Endothelial cell of umbilical vein (primary cell): ENCODE results near the gene CALML5. TPM values are rescaled to one million over a fixed set of nuclear protein-coding genes. Genes with fewer than 3 reads are reported as not detected.

Source experiments
- BruUV-seq: library from RNA; stranded (reverse); fragments of 400-500 nt; replicated peaks from 2 replicates; lab custom pipeline; 2021; lab: Mats Ljungman, UMichigan
- CTCF ChIA-PET: fragments of 300-600, 350-600 bp; sonication (Branson Sonifier 250); formaldehyde crosslinking; loops from one replicate; lab custom pipeline; 2021; ENCODE audit warnings: antibody characterized with exemption, inconsistent platforms; lab: Charles Lee
- POLR2A ChIA-PET: fragments of 300-600, 350-600 bp; sonication (Branson Sonifier 250); formaldehyde crosslinking; loops from one replicate; lab custom pipeline; 2021; ENCODE audit warnings: antibody characterized with exemption, inconsistent platforms; lab: Charles Lee
- DNase-seq: peaks from one replicate; pipeline ENCODE4 v3.0.0-alpha.2; 2011; ENCODE audit warnings: low read depth, low spot score
- FAIRE-seq: peaks from 2 replicates; lab custom pipeline; 2011; peaks lifted over from hg19 to GRCh38; lab: Jason Lieb, UNC
- H2AFZ ChIP-seq: 2 replicates; pipeline ENCODE4 v1.6.0; 2012; ENCODE audit warnings: low read depth, low read length, control low read depth, inconsistent platforms
- H3K27ac ChIP-seq: 2 replicates; pipeline ENCODE4 v1.5.1; 2011; ENCODE audit warnings: low read depth, mild to moderate bottlenecking, control low read depth, low read length, moderate library complexity; ENCODE audit not compliant: insufficient read depth
- H3K27me3 ChIP-seq, 2 experiments: 2 replicates each; pipeline versions ENCODE4 v1.6.0 to v1.6.1; 2011; ENCODE audit warnings: low read length in 2 of 2, mixed read lengths in 1 of 2; ENCODE audit not compliant: control insufficient read depth in 2 of 2, insufficient read depth in 2 of 2
- H3K36me3 ChIP-seq, 2 experiments: 2 replicates in 1 of 2; 3 replicates in 1 of 2; pipeline ENCODE4 v1.5.1; 2011; ENCODE audit warnings: low read length in 2 of 2, mild to moderate bottlenecking in 1 of 2, moderate library complexity in 1 of 2; ENCODE audit not compliant: control insufficient read depth in 2 of 2, insufficient read depth in 2 of 2; ENCODE audit errors: extremely low read depth in 1 of 2
- H3K4me1 ChIP-seq: 3 replicates; pipeline ENCODE4 v1.5.1; 2011; ENCODE audit warnings: mild to moderate bottlenecking, low read length; ENCODE audit not compliant: control insufficient read depth, insufficient read depth; ENCODE audit errors: extremely low read depth
- H3K4me2 ChIP-seq: 2 replicates; pipeline ENCODE4 v1.6.1; 2011; ENCODE audit warnings: low read length, control low read depth, mixed read lengths; ENCODE audit not compliant: insufficient read depth
- H3K4me3 ChIP-seq, 3 experiments: fragments of 200-600 bp in 1 of 3; sonication (generic), shearing (Covaris generic) in 1 of 3; replicated peaks in 1 of 3; 2 replicates each; pipeline ENCODE4 v1.5.1; 2011 to 2016; ENCODE audit warnings: control low read depth in 3 of 3, low read length in 3 of 3, mild to moderate bottlenecking in 2 of 3, inconsistent platforms in 1 of 3, low read depth in 1 of 3, moderate library complexity in 1 of 3; ENCODE audit not compliant: insufficient read depth in 1 of 3
- H3K79me2 ChIP-seq: 2 replicates; pipeline ENCODE4 v1.6.0; 2012; ENCODE audit warnings: low read length, inconsistent platforms; ENCODE audit not compliant: control insufficient read depth, insufficient read depth
- H3K9ac ChIP-seq: replicated peaks from 2 replicates; pipeline ENCODE3; 2011; ENCODE audit warnings: low read length, control low read depth; ENCODE audit not compliant: insufficient read depth; ENCODE audit errors: extremely low read depth
- H3K9me1 ChIP-seq: replicated peaks from 3 replicates; pipeline ENCODE4 v1.6.0; 2011; ENCODE audit warnings: mild to moderate bottlenecking, low read length; ENCODE audit not compliant: control insufficient read depth, insufficient read depth; ENCODE audit errors: extremely low read depth
- H3K9me3 ChIP-seq: replicated peaks from 2 replicates; pipeline ENCODE4 v1.5.1; 2012; ENCODE audit warnings: low read length, inconsistent platforms; ENCODE audit not compliant: control insufficient read depth, insufficient read depth
- H4K20me1 ChIP-seq: replicated peaks from 2 replicates; pipeline ENCODE3; 2011; ENCODE audit warnings: mild to moderate bottlenecking, low read length; ENCODE audit not compliant: control insufficient read depth, insufficient read depth; ENCODE audit errors: extremely low read depth
- CTCF ChIP-seq, 2 donors: IDR thresholded peaks; 1 replicate in 1 of 2; 2 replicates in 1 of 2; pipeline ENCODE4 v1.5.1; 2011; ENCODE audit warnings: low read length in 2 of 2, mild to moderate bottlenecking in 2 of 2, moderate library complexity in 2 of 2, control low read depth in 1 of 2, inconsistent platforms in 1 of 2, low read depth in 1 of 2; ENCODE audit not compliant: insufficient read depth in 1 of 2; ENCODE audit errors: extremely low read depth in 1 of 2
- EZH2 ChIP-seq: IDR thresholded peaks from 2 replicates; pipeline ENCODE4 v1.6.1; 2012; ENCODE audit warnings: borderline replicate concordance, low read depth, mild to moderate bottlenecking, moderate library complexity, low read length, inconsistent platforms; ENCODE audit not compliant: severe bottlenecking
- FOS ChIP-seq: IDR thresholded peaks from 2 replicates; pipeline ENCODE4 v1.6.1; 2011; ENCODE audit warnings: mild to moderate bottlenecking, low read length, moderate library complexity, borderline replicate concordance; ENCODE audit not compliant: insufficient read depth
- GATA2 ChIP-seq: IDR thresholded peaks from 2 replicates; pipeline ENCODE4 v1.7.0; 2011; ENCODE audit warnings: low read depth, mild to moderate bottlenecking, moderate library complexity, mixed read lengths, low read length; ENCODE audit not compliant: insufficient read length, insufficient read depth
- JUN ChIP-seq: IDR thresholded peaks from 2 replicates; pipeline ENCODE4 v1.6.1; 2011; ENCODE audit warnings: borderline replicate concordance, low read depth; ENCODE audit not compliant: insufficient read length, insufficient read depth
- MAX ChIP-seq: IDR thresholded peaks from 2 replicates; pipeline ENCODE4 v1.6.1; 2011; ENCODE audit not compliant: insufficient read depth, insufficient read length
- MYC ChIP-seq: IDR thresholded peaks from one replicate; pipeline ENCODE4 v1.6.1; 2011; ENCODE audit warnings: mild to moderate bottlenecking, low read depth, low read length
- POLR2A ChIP-seq: IDR thresholded peaks from 2 replicates; pipeline ENCODE4 v1.6.1; 2012; ENCODE audit warnings: low read depth, mild to moderate bottlenecking, control low read depth, low read length
- POLR2AphosphoS5 ChIP-seq: IDR thresholded peaks from 2 replicates; pipeline ENCODE4 v1.6.1; 2012; ENCODE audit warnings: low read depth, mild to moderate bottlenecking, control low read depth, low read length, moderate library complexity; ENCODE audit not compliant: insufficient read depth
- dilution Hi-C: fragments of 300-500 bp; cut with MboI; formaldehyde crosslinking; loops from one replicate; pipeline ENCODE4 v1.15.0; 2019; ENCODE audit warnings: low sequenced_read_pairs; ENCODE audit not compliant: extremely low pct_ligation_motif_present
- intact Hi-C: fragments of 100-400 bp; cut with micrococcal nuclease; formaldehyde crosslinking; loops from one replicate; pipeline ENCODE4 v1.10.0; 2022
- polyA plus RNA-seq, 4 experiments: library from polyadenylated mRNA; depleted of rRNA in 3 of 4; stranded (reverse) in 3 of 4; unstranded in 1 of 4; fragments of >200 nt; gene quantifications; 2 replicates each; pipeline versions ENCODE4 v1.2.1 to v1.2.3, GENCODE V29; 2011 to 2012; ENCODE audit warnings: missing spikeins in 1 of 4
- total RNA-seq: library from RNA; stranded (reverse); gene quantifications from 2 replicates; pipeline ENCODE4 v1.2.3, GENCODE V29; 2021

The CALML5 gene
- total and polyA plus RNA-seq, 2 donors (not counting 3 experiments of a cell fraction or from before 2014, with no cell fraction given): not detected

- Histone ChIP-seq H2AFZ (no peak overlapping the region), H3K4me2 (no peak overlapping the region), H4K20me1 (no peaks in the 10 kb centered on the region), H3K79me2 (no peaks in the 10 kb centered on the region), H3K27me3 (peaks cover 0 to 2% of the 10 kb centered on the region in 2 experiments), H3K9ac (no peak overlapping the region), H3K27ac (no peak overlapping the region), H3K9me1 (no peaks in the 10 kb centered on the region), H3K4me1 (no peaks in the 10 kb centered on the region), H3K9me3 (no peaks in the 10 kb centered on the region), H3K4me3 (no peak overlapping the region), H3K36me3 (no peaks in the 10 kb centered on the region)
- FAIRE-seq: no peak
- intact Hi-C loops: no loop called here
- no peak for TF ChIP-seq MYC
- TF ChIP-seq EZH2: no peak
- no peak for TF ChIP-seq MAX
- TF ChIP-seq GATA2: no peak
- no peak for TF ChIP-seq FOS
- TF ChIP-seq POLR2AphosphoS5: no peak
- no peak for TF ChIP-seq JUN
- TF ChIP-seq CTCF (IDR thresholded peaks at IDR 0.05; ENCODE audit: extremely low read depth in 1 of 2, insufficient read depth in 1 of 2, low read depth in 1 of 2, low read length in 2 of 2): no peak
- no peak for TF ChIP-seq POLR2A
- dilution Hi-C loops: no loop called here
- no peak for DNase-seq
- POLR2A ChIA-PET: no interaction called here
- CTCF ChIA-PET: interaction anchor here (1.3 kb wide), 1 partner anchor 12 kb away, joined by 3 read pairs; no protein-coding TSS in a partner anchor
- BruUV-seq: no TSS peak
Observed at GRCh38 chr10:5496261-5497250, 2.8 kb downstream of the CALML5 start.
